ENCODE results near the gene FGFRL1. TPM values are rescaled to one million over a fixed set of nuclear protein-coding genes. Genes with fewer than 3 reads are reported as not detected.
A peak's percentile ranks its signal among the peaks of the same experiment; 100 is the strongest.

FGFRL1 gene
- polyA plus RNA-seq, 2 of the 4 experiments (the other 2 are of a cell fraction), result 4.7 to 11.2 TPM

- Histone ChIP-seq H3K9me3 (no peaks in the 10 kb centered on the region), H3K4me2 (peak overlapping the region; percentile 68), H3K4me1 (peaks cover 60% of the 10 kb centered on the region), H3K27ac (peak overlapping the region; percentile 82 to 99), H3K4me3 (no peak overlapping the region)
- TF ChIP-seq EP300 (IDR thresholded peaks at IDR 0.05) (no peak), FOXS1 (CRISPR knock-in tag; IDR thresholded peaks at IDR 0.05) (no peak), POLR2AphosphoS2 (conservative IDR thresholded peaks at IDR 0.05; ENCODE audit: low read length) (no peak), CEBPB (IDR thresholded peaks at IDR 0.05) (no peak), HEYL (CRISPR knock-in tag; IDR thresholded peaks at IDR 0.05) (no peak), KDM1A (IDR thresholded peaks at IDR 0.05; ENCODE audit: low read depth) (peak; percentile 92)
- CTCF ChIA-PET, result interaction anchor here (0.9 kb wide), 1 partner anchor 38 kb away, joined by 3 read pairs; no protein-coding TSS in a partner anchor
- FAIRE-seq (no peak), ATAC-seq (no peak; a peak in 1 of 6 replicates), DNase-seq (ENCODE audit: low read depth in 1 of 2, low spot score in 1 of 2) (no peak)
- WGBS (ENCODE audit: missing lambda C conversion rate), result 44% methylated on average over 5 of the region's 7 CpGs
- POLR2A ChIA-PET, result no interaction called here
Measured at GRCh38 chr4:1043162-1043561, 31.7 kb downstream of the FGFRL1 start.

- Histone ChIP-seq H3K4me3 (0 out of 3 replicates have a peak overlapping the region, but pooled peaks have one; percentile 10), H3K4me1 (peaks cover 60% of the 10 kb centered on the region), H3K9me3 (no peaks in the 10 kb centered on the region), H3K4me2 (peak overlapping the region; percentile 68), H3K27ac (peak overlapping the region; percentile 82 to 99)
- FAIRE-seq, result no peak
- CTCF ChIA-PET, result interaction anchor here (0.9 to 1.2 kb wide), 2 partner anchors 37 to 123 kb away, joined by 3 to 4 read pairs; no protein-coding TSS in a partner anchor
- POLR2A ChIA-PET, result no interaction called here
- peak; percentile 68 to 85 for ATAC-seq
- WGBS (ENCODE audit: missing lambda C conversion rate), result 64% methylated on average over 4 of the region's 36 CpGs
- DNase-seq (ENCODE audit: low read depth in 1 of 2, low spot score in 1 of 2), result peak; percentile 72 to 93
- TF ChIP-seq KDM5A (IDR thresholded peaks at IDR 0.05), result no peak
- peak; percentile 90; the same call in 1 of the 2 replicates for TF ChIP-seq ATOH8 (CRISPR knock-in tag; IDR thresholded peaks at IDR 0.05; ENCODE audit: low read depth)
- TF ChIP-seq EHMT2 (IDR thresholded peaks at IDR 0.05; ENCODE audit: low read depth), result no peak
- peak; percentile 44; the same call in 1 of the 2 replicates for TF ChIP-seq TFCP2L1 (CRISPR knock-in tag; IDR thresholded peaks at IDR 0.05)
- TF ChIP-seq E2F6 (IDR thresholded peaks at IDR 0.05; ENCODE audit: borderline replicate concordance, low read depth), result 0 out of 2 replicates have a peak, but pooled peaks have one; percentile 54
- TF ChIP-seq JUN (IDR thresholded peaks at IDR 0.05), result peak; percentile 76 to 95
- no peak for TF ChIP-seq MAZ (IDR thresholded peaks at IDR 0.05; ENCODE audit: borderline replicate concordance, low read depth, low read length)
- no peak for TF ChIP-seq FOSB (CRISPR knock-in tag; IDR thresholded peaks at IDR 0.05)
- TF ChIP-seq CHD4 (IDR thresholded peaks at IDR 0.05; ENCODE audit: borderline replicate concordance), result no peak
- TF ChIP-seq ELK1 (IDR thresholded peaks at IDR 0.05; ENCODE audit: low read depth, low read length), result no peak
- no peak for TF ChIP-seq RFX5 (IDR thresholded peaks at IDR 0.05)
- no peak for TF ChIP-seq POLR2AphosphoS2 (conservative IDR thresholded peaks at IDR 0.05; ENCODE audit: low read length)
- no peak for TF ChIP-seq RCOR1 (IDR thresholded peaks at IDR 0.05; ENCODE audit: low read depth, low read length)
- TF ChIP-seq RARB (CRISPR knock-in tag; IDR thresholded peaks at IDR 0.05), result no peak
- peak; percentile 77 for TF ChIP-seq MAX (IDR thresholded peaks at IDR 0.05)
- TF ChIP-seq PBX3 (IDR thresholded peaks at IDR 0.05), result peak; percentile 69; the same call in 1 of the 2 replicates
- peak; percentile 71 for TF ChIP-seq MAFK (IDR thresholded peaks at IDR 0.05; ENCODE audit: partially characterized antibody)
- TF ChIP-seq ZC3H11A (IDR thresholded peaks at IDR 0.05), result no peak
- TF ChIP-seq HOXB5 (CRISPR knock-in tag; IDR thresholded peaks at IDR 0.05), result peak; percentile 85
- peak; percentile 97 for TF ChIP-seq JUNB (IDR thresholded peaks at IDR 0.05)
- no peak for TF ChIP-seq FOXS1 (CRISPR knock-in tag; IDR thresholded peaks at IDR 0.05)
- TF ChIP-seq EP300 (IDR thresholded peaks at IDR 0.05), result peak; percentile 48 to 73; a peak in 2 of 5 replicates
- TF ChIP-seq SMC3 (IDR thresholded peaks at IDR 0.05), result peak; percentile 13; the same call in 2 of the 3 replicates
- TF ChIP-seq ESRRA (IDR thresholded peaks at IDR 0.05; ENCODE audit: borderline replicate concordance, low read length), result no peak
- TF ChIP-seq POLR2A (IDR thresholded peaks at IDR 0.05; ENCODE audit: low read length), result no peak
- no peak for TF ChIP-seq NPAS2 (CRISPR knock-in tag; IDR thresholded peaks at IDR 0.05; ENCODE audit: borderline replicate concordance)
- TF ChIP-seq FOSL2 (IDR thresholded peaks at IDR 0.05), result peak; percentile 99
- peak; percentile 100 for TF ChIP-seq FOSL2 (CRISPR knock-in tag; IDR thresholded peaks at IDR 0.05)
- 0 out of 2 replicates have a peak, but pooled peaks have one; percentile 56 for TF ChIP-seq ZNF302 (CRISPR knock-in tag; IDR thresholded peaks at IDR 0.05)
- no peak for TF ChIP-seq PHF8 (IDR thresholded peaks at IDR 0.05; ENCODE audit: borderline replicate concordance, low read depth)
- peak; percentile 68 for TF ChIP-seq NFE2L2 (conservative IDR thresholded peaks at IDR 0.05; ENCODE audit: low read length)
- peak; percentile 79; the same call in 1 of the 2 replicates for TF ChIP-seq HOXB13 (CRISPR knock-in tag; IDR thresholded peaks at IDR 0.05; ENCODE audit: low read depth)
Measured at GRCh38 chr4:1043651-1044468, 32.4 kb downstream of the FGFRL1 start.
